HG02938 (cell line): Measurements from ENCODE around the gene TNNT2.

Source experiments
- ATAC-seq: cut with Tn5 transposase; IDR thresholded peaks from one replicate; pipeline ENCODE4 v1.9.1; 2021; ENCODE audit warnings: mild to moderate bottlenecking, moderate library complexity; ENCODE audit not compliant: unreplicated experiment

Gene TNNT2

DNA sequence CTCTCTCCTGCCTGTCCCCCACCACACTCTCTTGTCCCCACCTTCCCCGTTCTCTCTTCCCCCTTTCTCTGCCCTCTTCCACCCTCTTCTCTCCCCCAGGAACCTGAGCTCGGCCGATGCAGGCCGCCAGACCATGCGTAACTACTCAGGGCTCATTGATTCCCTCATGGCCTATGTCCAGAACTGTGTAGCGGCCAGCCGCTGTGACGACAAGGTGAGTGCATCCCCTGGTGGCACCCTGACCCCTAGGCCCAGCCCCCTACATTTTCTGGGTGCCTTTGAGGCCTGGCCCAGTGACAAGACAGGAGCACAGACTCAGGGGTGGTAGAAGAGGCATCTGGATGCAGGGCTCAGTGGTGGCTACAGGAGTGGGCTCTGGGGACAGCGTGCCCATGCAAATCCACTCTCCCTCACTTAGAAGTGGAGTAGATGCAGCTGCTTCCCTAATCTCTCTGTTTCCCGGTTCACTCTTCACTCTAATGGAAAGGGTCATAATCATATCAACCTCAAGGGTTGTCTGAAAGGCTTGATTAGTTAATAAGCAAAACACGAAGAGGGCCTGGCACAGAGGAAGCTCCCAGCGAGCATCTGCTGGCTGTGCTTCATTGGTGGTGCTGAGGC, 57.2 kb downstream of the TNNT2 start:
- no peak for ATAC-seq

DNA sequence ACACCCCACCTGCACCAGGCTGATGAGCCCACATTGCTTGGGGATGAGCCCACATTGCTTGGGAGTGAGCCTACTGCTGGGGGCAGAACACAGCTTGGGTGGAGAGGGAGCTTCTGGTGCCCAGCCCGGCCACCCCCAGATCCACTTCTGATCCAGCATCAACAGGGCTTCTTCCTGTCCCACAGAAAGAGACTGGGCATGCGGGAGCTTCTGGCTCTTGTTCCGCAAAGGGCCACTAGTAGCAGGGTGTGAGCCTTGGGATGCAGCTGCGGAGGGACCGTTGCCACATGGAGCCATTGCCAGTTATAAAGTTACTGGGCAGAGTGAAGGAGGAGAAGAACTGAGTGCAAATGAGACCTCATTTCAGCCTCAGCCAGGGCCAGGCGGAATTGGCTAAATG, 57.8 kb downstream of the TNNT2 start:
- no peak for ATAC-seq

GRCh38 chr1:201318504-201319340, 58.8 kb downstream of the TNNT2 start:
- no peak for ATAC-seq

- ATAC-seq = no peak
Measured at GRCh38 chr1:201317551-201317950, 59.9 kb downstream of the TNNT2 start.

DNA sequence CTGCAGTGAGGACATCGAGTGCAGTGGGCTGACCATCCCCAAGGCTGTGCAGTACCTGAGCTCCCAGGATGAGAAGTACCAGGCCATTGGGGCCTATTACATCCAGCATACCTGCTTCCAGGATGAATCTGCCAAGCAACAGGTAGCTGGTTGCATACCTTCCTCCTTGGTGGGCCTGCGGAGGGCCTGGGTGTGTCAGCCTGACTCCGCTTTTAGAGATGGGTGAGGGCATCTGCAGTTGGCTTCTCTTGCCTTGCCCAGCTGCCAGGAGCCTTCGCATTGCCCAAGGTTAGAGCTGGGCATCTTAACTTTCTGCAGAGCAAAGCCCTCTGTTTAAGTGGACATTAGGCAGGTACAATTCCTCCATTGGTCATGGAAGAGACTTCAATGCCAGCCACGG, 60.9 kb downstream of the TNNT2 start:
- no peak for ATAC-seq

- no peak for ATAC-seq
Measured at GRCh38 chr1:201313086-201313485, 64.4 kb downstream of the TNNT2 start.

DNA sequence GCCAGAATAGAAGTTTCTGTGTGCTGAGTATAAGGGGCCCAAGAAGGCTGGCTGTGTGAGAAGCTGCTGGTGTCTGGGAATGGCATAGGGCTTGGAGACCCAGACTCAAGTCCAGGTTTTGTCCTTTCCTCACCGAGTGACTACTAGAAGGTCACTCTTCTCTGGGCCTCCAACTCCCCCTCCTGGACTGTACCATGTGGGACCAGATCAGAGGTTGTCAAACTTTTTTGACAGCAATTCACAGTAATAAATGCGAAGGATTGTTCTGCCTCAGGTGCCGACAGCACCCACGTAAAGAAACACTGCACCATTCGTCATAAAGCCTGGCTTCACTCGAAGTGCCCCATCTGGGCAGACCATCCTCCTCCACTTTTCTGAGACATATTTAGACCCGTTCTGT, 65.2 kb downstream of the TNNT2 start:
- ATAC-seq = no peak

- no peak for ATAC-seq
Measured at GRCh38 chr1:201311356-201312011, 66.0 kb downstream of the TNNT2 start.

- ATAC-seq = no peak
Measured at GRCh38 chr1:201310986-201311355, 66.5 kb downstream of the TNNT2 start.

DNA sequence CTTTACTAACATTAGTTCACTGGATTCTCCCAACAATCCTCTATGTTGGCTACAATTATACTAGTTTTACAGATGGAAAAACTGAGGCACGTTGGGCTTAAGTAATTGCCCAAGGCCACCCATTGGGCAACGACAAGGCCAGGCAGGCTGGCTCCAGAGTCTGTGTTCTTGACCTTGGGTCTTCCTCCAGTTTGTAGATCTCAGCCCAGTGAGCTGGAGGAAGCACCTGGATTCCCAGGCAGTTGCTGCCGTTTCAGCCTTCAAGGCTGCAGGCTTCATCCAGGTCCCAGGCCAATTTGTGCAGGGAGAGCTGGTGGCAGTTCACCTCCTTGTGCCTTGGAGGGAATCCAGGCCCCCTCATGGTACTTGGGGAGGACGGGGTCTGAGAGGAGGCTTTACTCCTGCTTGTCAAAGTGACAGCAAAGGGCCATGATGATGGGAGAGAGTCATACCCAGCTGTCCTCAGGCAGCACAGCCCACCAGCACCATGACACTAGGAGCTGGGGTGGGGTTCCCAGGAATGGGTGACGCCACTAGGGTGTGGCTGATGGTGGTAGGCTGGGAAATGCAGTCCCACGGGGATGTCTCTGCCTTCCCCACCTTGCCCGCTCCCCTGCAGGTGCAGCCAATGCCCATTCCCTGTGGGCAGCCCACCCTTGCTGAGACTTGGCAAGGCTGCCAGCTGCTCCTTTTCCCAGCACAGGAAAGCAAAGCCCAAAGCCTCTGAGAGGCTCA, 67.1 kb downstream of the TNNT2 start:
- ATAC-seq = no peak

DNA sequence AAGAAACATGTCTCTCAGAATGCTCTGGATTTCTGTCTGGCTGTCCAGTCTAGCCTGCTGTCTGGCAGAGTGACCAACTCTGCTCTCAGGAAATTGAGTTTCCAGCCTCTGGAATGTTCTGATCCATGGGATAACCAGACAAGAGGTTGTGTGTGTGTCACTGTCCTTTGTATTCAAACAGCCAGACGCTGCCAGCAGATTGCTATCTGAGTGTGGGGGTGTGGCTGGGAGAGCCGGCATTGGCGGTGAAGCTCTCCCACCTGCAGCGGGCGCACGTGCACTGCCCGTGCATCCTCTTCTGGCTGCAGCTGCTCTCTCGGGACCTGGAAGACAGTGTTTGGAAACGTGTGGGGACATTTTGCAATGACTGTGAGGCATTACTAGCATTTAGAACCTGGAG, 68.1 kb downstream of the TNNT2 start:
- no peak for ATAC-seq
